ENCODE results near the gene CELF5. TPM values are rescaled to one million over a fixed set of nuclear protein-coding genes. Genes with fewer than 3 reads are reported as not detected.

The CELF5 gene
- total and polyA plus RNA-seq, 9 of the 15 experiments (the other 6 are each of a cell fraction or from before 2014, with no cell fraction given) = 0.01 to 0.56 (median 0.22) TPM

DNA sequence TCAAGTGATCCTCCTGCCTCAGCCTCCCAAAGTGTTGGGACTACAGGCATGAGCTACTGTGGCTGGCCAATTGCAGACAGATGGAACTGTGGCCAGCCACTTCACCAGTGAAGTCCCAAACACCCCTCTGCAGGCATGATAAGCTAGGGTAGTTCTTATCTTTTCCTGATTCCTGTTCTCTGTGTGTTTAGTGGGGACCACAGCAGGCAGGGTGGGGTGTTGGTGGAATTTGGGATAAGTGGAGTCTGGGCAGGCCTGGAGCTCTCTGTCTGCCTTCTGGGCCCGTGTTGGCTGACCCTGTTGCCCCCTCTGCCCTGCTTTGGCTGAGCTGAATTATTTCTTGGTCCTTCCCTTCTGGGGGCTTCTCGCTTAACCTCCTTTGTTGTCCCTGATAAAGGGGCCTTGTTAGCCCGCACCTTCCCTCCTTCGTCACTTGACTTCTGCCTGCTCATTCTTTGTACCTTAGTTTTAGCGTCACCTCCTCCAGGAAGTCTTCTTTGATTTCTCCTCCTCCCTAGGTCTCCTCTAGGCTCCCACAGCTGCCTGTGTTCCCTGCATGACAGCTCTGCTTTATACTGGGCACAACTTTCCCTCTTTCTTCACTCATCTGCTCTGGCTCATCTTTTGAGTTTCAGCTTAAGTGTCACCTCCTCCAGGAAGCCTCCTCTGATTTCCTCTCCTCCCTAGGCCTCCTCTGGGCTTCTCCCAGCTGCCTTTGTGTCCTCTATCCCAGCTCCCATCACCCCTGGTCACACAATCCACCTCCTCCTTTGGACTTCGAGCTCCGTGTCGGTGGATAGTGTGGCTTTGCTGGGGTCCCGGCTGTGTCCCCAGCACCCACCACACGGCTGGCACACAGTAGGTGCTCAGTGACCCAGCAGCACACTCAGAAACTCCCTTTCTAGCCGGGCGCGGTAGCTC, 40.5 kb upstream of the CELF5 start (continued):
- TF ChIP-seq, protein P1, sequence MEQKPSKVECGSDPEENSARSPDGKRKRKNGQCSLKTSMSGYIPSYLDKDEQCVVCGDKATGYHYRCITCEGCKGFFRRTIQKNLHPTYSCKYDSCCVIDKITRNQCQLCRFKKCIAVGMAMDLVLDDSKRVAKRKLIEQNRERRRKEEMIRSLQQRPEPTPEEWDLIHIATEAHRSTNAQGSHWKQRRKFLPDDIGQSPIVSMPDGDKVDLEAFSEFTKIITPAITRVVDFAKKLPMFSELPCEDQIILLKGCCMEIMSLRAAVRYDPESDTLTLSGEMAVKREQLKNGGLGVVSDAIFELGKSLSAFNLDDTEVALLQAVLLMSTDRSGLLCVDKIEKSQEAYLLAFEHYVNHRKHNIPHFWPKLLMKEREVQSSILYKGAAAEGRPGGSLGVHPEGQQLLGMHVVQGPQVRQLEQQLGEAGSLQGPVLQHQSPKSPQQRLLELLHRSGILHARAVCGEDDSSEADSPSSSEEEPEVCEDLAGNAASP (IDR thresholded peaks at IDR 0.05) = no peak
- no peak for TF ChIP-seq RFX1 (IDR thresholded peaks at IDR 0.05)
- no peak for TF ChIP-seq PHF21A (IDR thresholded peaks at IDR 0.05; ENCODE audit: borderline replicate concordance, low read depth)
- TF ChIP-seq ZNF589 (CRISPR knock-in tag; IDR thresholded peaks at IDR 0.05; ENCODE audit: low read depth) = no peak
- TF ChIP-seq HMG20B (CRISPR knock-in tag; IDR thresholded peaks at IDR 0.05) = no peak
- TF ChIP-seq, protein P2, sequence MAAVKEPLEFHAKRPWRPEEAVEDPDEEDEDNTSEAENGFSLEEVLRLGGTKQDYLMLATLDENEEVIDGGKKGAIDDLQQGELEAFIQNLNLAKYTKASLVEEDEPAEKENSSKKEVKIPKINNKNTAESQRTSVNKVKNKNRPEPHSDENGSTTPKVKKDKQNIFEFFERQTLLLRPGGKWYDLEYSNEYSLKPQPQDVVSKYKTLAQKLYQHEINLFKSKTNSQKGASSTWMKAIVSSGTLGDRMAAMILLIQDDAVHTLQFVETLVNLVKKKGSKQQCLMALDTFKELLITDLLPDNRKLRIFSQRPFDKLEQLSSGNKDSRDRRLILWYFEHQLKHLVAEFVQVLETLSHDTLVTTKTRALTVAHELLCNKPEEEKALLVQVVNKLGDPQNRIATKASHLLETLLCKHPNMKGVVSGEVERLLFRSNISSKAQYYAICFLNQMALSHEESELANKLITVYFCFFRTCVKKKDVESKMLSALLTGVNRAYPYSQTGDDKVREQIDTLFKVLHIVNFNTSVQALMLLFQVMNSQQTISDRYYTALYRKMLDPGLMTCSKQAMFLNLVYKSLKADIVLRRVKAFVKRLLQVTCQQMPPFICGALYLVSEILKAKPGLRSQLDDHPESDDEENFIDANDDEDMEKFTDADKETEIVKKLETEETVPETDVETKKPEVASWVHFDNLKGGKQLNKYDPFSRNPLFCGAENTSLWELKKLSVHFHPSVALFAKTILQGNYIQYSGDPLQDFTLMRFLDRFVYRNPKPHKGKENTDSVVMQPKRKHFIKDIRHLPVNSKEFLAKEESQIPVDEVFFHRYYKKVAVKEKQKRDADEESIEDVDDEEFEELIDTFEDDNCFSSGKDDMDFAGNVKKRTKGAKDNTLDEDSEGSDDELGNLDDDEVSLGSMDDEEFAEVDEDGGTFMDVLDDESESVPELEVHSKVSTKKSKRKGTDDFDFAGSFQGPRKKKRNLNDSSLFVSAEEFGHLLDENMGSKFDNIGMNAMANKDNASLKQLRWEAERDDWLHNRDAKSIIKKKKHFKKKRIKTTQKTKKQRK (IDR thresholded peaks at IDR 0.05; ENCODE audit: borderline replicate concordance, low read depth, low read length) = no peak
- no peak for TF ChIP-seq ZNF12 (CRISPR knock-in tag; IDR thresholded peaks at IDR 0.05)
- TF ChIP-seq KDM1A (IDR thresholded peaks at IDR 0.05) = peak; percentile 99
- no peak for TF ChIP-seq ZNF134 (CRISPR knock-in tag; conservative IDR thresholded peaks at IDR 0.05)
- no peak for TF ChIP-seq RBM22 (IDR thresholded peaks at IDR 0.05; ENCODE audit: low read depth, low read length, poor library complexity, severe bottlenecking)
- no peak for TF ChIP-seq C11orf30 (IDR thresholded peaks at IDR 0.05; ENCODE audit: low read depth)
- no peak for TF ChIP-seq ZEB2 (IDR thresholded peaks at IDR 0.05)
- no peak; the same call in 1 of the 2 replicates for TF ChIP-seq ZNF583 (CRISPR knock-in tag; IDR thresholded peaks at IDR 0.05)
- TF ChIP-seq, protein P3, sequence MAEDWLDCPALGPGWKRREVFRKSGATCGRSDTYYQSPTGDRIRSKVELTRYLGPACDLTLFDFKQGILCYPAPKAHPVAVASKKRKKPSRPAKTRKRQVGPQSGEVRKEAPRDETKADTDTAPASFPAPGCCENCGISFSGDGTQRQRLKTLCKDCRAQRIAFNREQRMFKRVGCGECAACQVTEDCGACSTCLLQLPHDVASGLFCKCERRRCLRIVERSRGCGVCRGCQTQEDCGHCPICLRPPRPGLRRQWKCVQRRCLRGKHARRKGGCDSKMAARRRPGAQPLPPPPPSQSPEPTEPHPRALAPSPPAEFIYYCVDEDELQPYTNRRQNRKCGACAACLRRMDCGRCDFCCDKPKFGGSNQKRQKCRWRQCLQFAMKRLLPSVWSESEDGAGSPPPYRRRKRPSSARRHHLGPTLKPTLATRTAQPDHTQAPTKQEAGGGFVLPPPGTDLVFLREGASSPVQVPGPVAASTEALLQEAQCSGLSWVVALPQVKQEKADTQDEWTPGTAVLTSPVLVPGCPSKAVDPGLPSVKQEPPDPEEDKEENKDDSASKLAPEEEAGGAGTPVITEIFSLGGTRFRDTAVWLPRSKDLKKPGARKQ (CRISPR knock-in tag; IDR thresholded peaks at IDR 0.05) = no peak
- TF ChIP-seq CEBPG (CRISPR knock-in tag; IDR thresholded peaks at IDR 0.05) = no peak
- no peak for TF ChIP-seq CEBPG (tag; conservative IDR thresholded peaks at IDR 0.05 in 1 of 2, IDR thresholded peaks at IDR 0.05 in 1 of 2)
- TF ChIP-seq SREBF1 (IDR thresholded peaks at IDR 0.05; ENCODE audit: borderline replicate concordance, low read depth, low read length) = no peak
- 0 out of 4 replicates have a peak, but pooled peaks of 1 of the 2 experiments have one; percentile 20 for TF ChIP-seq TEAD1 (CRISPR knock-in tag; IDR thresholded peaks at IDR 0.05)
- no peak for TF ChIP-seq RFX7 (CRISPR knock-in tag; IDR thresholded peaks at IDR 0.05)
- peak; percentile 86 for TF ChIP-seq ARID1B (IDR thresholded peaks at IDR 0.05)
- no peak for TF ChIP-seq TAF7 (tag; IDR thresholded peaks at IDR 0.05)
- no peak for TF ChIP-seq CHD2 (IDR thresholded peaks at IDR 0.05; ENCODE audit: low read depth, low read length)
- no peak for TF ChIP-seq TEAD2 (tag; IDR thresholded peaks at IDR 0.05)
- peak; percentile 71; the same call in 1 of the 2 replicates for TF ChIP-seq MTA1 (IDR thresholded peaks at IDR 0.05; ENCODE audit: borderline replicate concordance)

Data from K562 (cell line).